GM19193 (cell line): ENCODE results near the gene STXBP5.

ENCODE experiments used
- POLR2A ChIP-seq: IDR thresholded peaks from 4 replicates; pipeline ENCODE4 v1.6.1; 2011; ENCODE audit not compliant: insufficient read depth, insufficient read length; ENCODE audit errors: extremely low read depth

Gene STXBP5

GRCh38 chr6:147331401-147331800, 127.2 kb downstream of the STXBP5 start:
- TF ChIP-seq POLR2A = no peak

- no peak for TF ChIP-seq POLR2A
Measured at GRCh38 chr6:147337921-147338320, 133.7 kb downstream of the STXBP5 start.

GRCh38 chr6:147341486-147341885, 137.3 kb downstream of the STXBP5 start:
- no peak for TF ChIP-seq POLR2A

GRCh38 chr6:147345902-147346301, 141.7 kb downstream of the STXBP5 start:
- no peak for TF ChIP-seq POLR2A

- TF ChIP-seq POLR2A = no peak
Measured at GRCh38 chr6:147347179-147347881, 143.1 kb downstream of the STXBP5 start.

GRCh38 chr6:147347882-147348575, 143.8 kb downstream of the STXBP5 start:
- no peak for TF ChIP-seq POLR2A

- TF ChIP-seq POLR2A = no peak
Measured at GRCh38 chr6:147361311-147361981, 157.2 kb downstream of the STXBP5 start.

- no peak for TF ChIP-seq POLR2A
Measured at GRCh38 chr6:147366290-147366689, 162.1 kb downstream of the STXBP5 start.

GRCh38 chr6:147371325-147371724, 167.1 kb downstream of the STXBP5 start:
- TF ChIP-seq POLR2A = no peak

- no peak for TF ChIP-seq POLR2A
Measured at GRCh38 chr6:147372806-147373205, 168.6 kb downstream of the STXBP5 start.

GRCh38 chr6:147378819-147379218, 174.6 kb downstream of the STXBP5 start:
- TF ChIP-seq POLR2A = no peak

GRCh38 chr6:147381712-147382111, 177.5 kb downstream of the STXBP5 start:
- TF ChIP-seq POLR2A = no peak

GRCh38 chr6:147382945-147383554, 178.8 kb downstream of the STXBP5 start:
- no peak for TF ChIP-seq POLR2A

GRCh38 chr6:147384029-147384428, 179.8 kb downstream of the STXBP5 start:
- TF ChIP-seq POLR2A = no peak
